Naive thymus-derived CD4-positive, alpha-beta T cell (primary cell): ENCODE results near the gene SPOCD1. TPM values are rescaled to one million over a fixed set of nuclear protein-coding genes. Genes with fewer than 3 reads are reported as not detected.

ENCODE experiments used
- ATAC-seq: fragments of 150-1000 bp; cut with Tn5 transposase; 2 replicates; pipeline ENCODE4 v1.10.0; 2021; ENCODE audit warnings: mild to moderate bottlenecking, moderate library complexity
- CTCF ChIA-PET: fragments of 350-600 bp; sonication (Branson Sonifier 250); formaldehyde crosslinking; loops from one replicate; lab custom pipeline; 2021; ENCODE audit warnings: antibody characterized with exemption; lab: Charles Lee
- POLR2A ChIA-PET: fragments of 350-600 bp; sonication (Branson Sonifier 250); formaldehyde crosslinking; loops from one replicate; lab custom pipeline; 2021; ENCODE audit warnings: antibody characterized with exemption, inconsistent platforms; lab: Charles Lee
- DNase-seq, 9 donors: peaks; one replicate each; pipeline versions ENCODE4 v3.0.0 to v3.0.0-alpha.2; 2020 to 2022; ENCODE audit warnings: mixed read lengths in 1 of 9
- H3K27ac ChIP-seq: one replicate; pipeline ENCODE4 v1.7.0; 2013; ENCODE audit warnings: mild to moderate bottlenecking, low read depth, low read length, moderate library complexity
- H3K27me3 ChIP-seq, 2 donors: one replicate each; pipeline ENCODE4 v1.7.0; 2013; ENCODE audit warnings: low read length in 2 of 2, mild to moderate bottlenecking in 2 of 2, moderate library complexity in 2 of 2; ENCODE audit not compliant: control insufficient read depth in 2 of 2, insufficient read depth in 2 of 2
- H3K36me3 ChIP-seq, 3 experiments: 1 replicate in 2 of 3; 2 replicates in 1 of 3; pipeline ENCODE4 v1.7.0; 2013; ENCODE audit warnings: low read length in 3 of 3, mild to moderate bottlenecking in 3 of 3, moderate library complexity in 1 of 3; ENCODE audit not compliant: insufficient read depth in 3 of 3, control insufficient read depth in 2 of 3
- H3K4me1 ChIP-seq, 2 donors: one replicate each; pipeline ENCODE4 v1.7.0; 2013; ENCODE audit warnings: low read length in 2 of 2, mild to moderate bottlenecking in 2 of 2, moderate library complexity in 1 of 2; ENCODE audit not compliant: control insufficient read depth in 2 of 2, insufficient read depth in 2 of 2
- H3K4me3 ChIP-seq: 2 replicates; pipeline ENCODE4 v1.7.0; 2013; ENCODE audit warnings: mild to moderate bottlenecking, low read length
- H3K9me3 ChIP-seq, 3 experiments: 1 replicate in 2 of 3; 2 replicates in 1 of 3; pipeline ENCODE4 v1.7.0; 2013; ENCODE audit warnings: low read length in 3 of 3; ENCODE audit not compliant: control insufficient read depth in 2 of 3
- H3K27ac Mint-ChIP-seq, 9 donors: one replicate each; pipeline ENCODE4 v1.8.0; 2020 to 2022; ENCODE audit warnings: mixed read lengths in 9 of 9, mild to moderate bottlenecking in 8 of 9, moderate library complexity in 5 of 9, inconsistent platforms in 2 of 9
- H3K27me3 Mint-ChIP-seq, 5 donors: one replicate each; pipeline ENCODE4 v1.8.0; 2021 to 2022; ENCODE audit warnings: mixed read lengths in 5 of 5, mild to moderate bottlenecking in 1 of 5
- H3K36me3 Mint-ChIP-seq, 5 donors: one replicate each; pipeline ENCODE4 v1.8.0; 2020 to 2022; ENCODE audit warnings: mixed read lengths in 5 of 5, mild to moderate bottlenecking in 3 of 5, inconsistent platforms in 1 of 5
- H3K4me1 Mint-ChIP-seq, 7 donors: one replicate each; pipeline ENCODE4 v1.8.0; 2020 to 2022; ENCODE audit warnings: mixed read lengths in 7 of 7, mild to moderate bottlenecking in 3 of 7, inconsistent platforms in 1 of 7
- H3K4me3 Mint-ChIP-seq, 10 donors: one replicate each; pipeline ENCODE4 v1.8.0; 2020 to 2022; ENCODE audit warnings: mild to moderate bottlenecking in 10 of 10, mixed read lengths in 10 of 10, moderate library complexity in 6 of 10, inconsistent platforms in 2 of 10
- H3K9me3 Mint-ChIP-seq, 11 donors: one replicate each; pipeline ENCODE4 v1.8.0; 2020 to 2022; ENCODE audit warnings: mixed read lengths in 11 of 11, mild to moderate bottlenecking in 4 of 11, inconsistent platforms in 1 of 11, moderate library complexity in 1 of 11
- intact Hi-C, 2 donors: fragments of 100-400 bp; cut with micrococcal nuclease; formaldehyde crosslinking; loops; one replicate each; pipeline ENCODE4 v1.15.1; 2023
- polyA plus RNA-seq, 2 donors: library from polyadenylated mRNA; unstranded; fragments of 300-500 nt; fragmentation: Illumina TruSeq; gene quantifications; one replicate each; pipeline ENCODE4 v1.2.3, GENCODE V29; 2021
- total RNA-seq, 6 experiments: library from RNA in 5 of 6; stranded (reverse) in 5 of 6; gene quantifications; 1 replicate in 5 of 6; 2 replicates in 1 of 6; pipeline ENCODE4 v1.2.3 and lab custom pipeline; 2021 to 2026

SPOCD1 gene
- total RNA-seq (under 1 TPM in 2 of 5 experiments, not detected in 3; 0.21 to 0.38 TPM), polyA plus RNA-seq (not detected), total RNA-seq (lab: John Stamatoyannopoulos, UW) (not detected)

GRCh38 chr1:31815752-31816500 is at the start of gene SPOCD1:
Gene SPOCD1 (minus strand): TSS chr1:31816022. CDS start chr1:31815333, 689 bp downstream.
- Mint-ChIP-seq H3K27me3 (no peaks in the 10 kb centered on the region), H3K27ac (peak within 1 kb of the TSS; percentile 33 to 81 (median 48)), H3K4me3 (peak within 1 kb of the TSS in 2 of 10 donors; percentile 18 to 41), H3K9me3 (no peaks in the 10 kb centered on the region), H3K4me1 (peaks cover 6 to 24% (median 13%) of the 10 kb centered on the region in 7 donors), H3K36me3 (no peaks in the 10 kb centered on the region)
- ATAC-seq = peak; percentile 98
- no peaks in the 10 kb centered on the region for H3K36me3 ChIP-seq
- H3K4me1 ChIP-seq = peaks cover 0 to 7% of the 10 kb centered on the region in 2 donors
- H3K27ac ChIP-seq = no peak within 1 kb of the TSS
- H3K9me3 ChIP-seq = no peaks in the 10 kb centered on the region
- no peaks in the 10 kb centered on the region for H3K27me3 ChIP-seq
- CTCF ChIA-PET = interaction anchor here (0.5 to 3.7 kb wide), 11 partner anchors 16 to 644 kb away, joined by 3 to 33 read pairs (median 3); no protein-coding TSS in a partner anchor
- DNase-seq = peak; percentile 71 to 86 (median 78)
- intact Hi-C loops = loop anchor here (1.0 to 10.0 kb wide), 8 partner anchors 32 to 249 kb away; no protein-coding TSS in a partner anchor
- no peak within 1 kb of the TSS for H3K4me3 ChIP-seq
- POLR2A ChIA-PET = interaction anchor here (0.7 to 2.7 kb wide), 7 partner anchors 9 to 146 kb away, joined by 3 to 12 read pairs (median 4); partner anchors contain the start of gene PTP4A2

- CTCF ChIA-PET = no interaction called here
- no peaks in the 10 kb centered on the region for H3K9me3 Mint-ChIP-seq
These were observed 46.2 kb upstream of the SPOCD1 start for GRCh38 chr1:31862071-31862470.

GRCh38 chr1:31861346-31861745 is 45.5 kb upstream of the SPOCD1 start:
- Mint-ChIP-seq H3K9me3 (no peaks in the 10 kb centered on the region), H3K27me3 (no peaks in the 10 kb centered on the region), H3K27ac (no peak overlapping the region), H3K36me3 (peaks cover 0 to 3% (median 0%) of the 10 kb centered on the region in 5 donors), H3K4me1 (peaks cover 0 to 14% (median 1%) of the 10 kb centered on the region in 7 donors), H3K4me3 (no peak overlapping the region)
- intact Hi-C loops = no loop called here
- ChIA-PET POLR2A (interaction anchor here (0.9 kb wide), 1 partner anchor 53 kb away, joined by 3 read pairs; no protein-coding TSS in a partner anchor), CTCF (interaction anchor here (0.8 kb wide), 1 partner anchor 40 kb away, joined by 3 read pairs; no protein-coding TSS in a partner anchor)
- no peaks in the 10 kb centered on the region for H3K9me3 ChIP-seq
- no peak overlapping the region for H3K27ac ChIP-seq
- H3K27me3 ChIP-seq = no peaks in the 10 kb centered on the region
- ATAC-seq = no peak
- H3K4me1 ChIP-seq = peaks cover 0 to 4% of the 10 kb centered on the region in 2 donors
- no peaks in the 10 kb centered on the region for H3K36me3 ChIP-seq
- no peak overlapping the region for H3K4me3 ChIP-seq
- no peak for DNase-seq

More at GRCh38 chr1:31862071-31862470, 46.2 kb upstream of the SPOCD1 start:
- Mint-ChIP-seq H3K4me1 (peaks cover 0 to 20% (median 6%) of the 10 kb centered on the region in 7 donors), H3K27me3 (no peaks in the 10 kb centered on the region), H3K4me3 (no peak overlapping the region), H3K36me3 (peaks cover 0 to 3% (median 0%) of the 10 kb centered on the region in 5 donors), H3K27ac (no peak overlapping the region)
- POLR2A ChIA-PET = no interaction called here
- Histone ChIP-seq H3K9me3 (no peaks in the 10 kb centered on the region), H3K27me3 (no peaks in the 10 kb centered on the region), H3K36me3 (no peaks in the 10 kb centered on the region), H3K4me1 (peaks cover 0 to 4% of the 10 kb centered on the region in 2 donors), H3K4me3 (no peak overlapping the region), H3K27ac (no peak overlapping the region)
- no peak for ATAC-seq
- no peak for DNase-seq
- intact Hi-C loops = no loop called here

DNA sequence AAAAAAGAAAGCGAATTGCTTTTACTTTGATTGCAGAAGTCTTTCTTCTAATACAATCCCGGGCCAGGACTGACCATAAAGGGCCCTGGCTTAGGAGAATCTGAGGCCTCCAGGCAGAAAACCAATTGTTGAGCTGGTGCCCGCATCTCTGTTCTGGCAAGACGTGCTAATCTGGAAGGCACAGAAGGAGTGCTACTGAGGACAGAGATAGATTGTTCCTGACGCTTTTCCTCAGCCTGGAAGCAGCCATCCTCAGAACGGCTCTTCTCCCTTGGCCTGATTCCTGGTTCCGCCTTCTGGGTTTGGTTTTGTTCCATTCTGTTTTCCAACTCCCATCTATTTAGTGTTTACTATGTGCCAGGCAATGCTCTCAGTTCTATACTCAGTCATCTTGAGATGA is 44.8 kb upstream of the SPOCD1 start:
- Histone ChIP-seq H3K4me1 (peaks cover 0 to 4% of the 10 kb centered on the region in 2 donors), H3K9me3 (no peaks in the 10 kb centered on the region), H3K4me3 (no peak overlapping the region), H3K36me3 (no peaks in the 10 kb centered on the region), H3K27me3 (no peaks in the 10 kb centered on the region), H3K27ac (no peak overlapping the region)
- DNase-seq = no peak
- Mint-ChIP-seq H3K27ac (no peak overlapping the region), H3K4me3 (no peak overlapping the region), H3K27me3 (no peaks in the 10 kb centered on the region), H3K9me3 (no peaks in the 10 kb centered on the region), H3K4me1 (peaks cover 0 to 12% (median 0%) of the 10 kb centered on the region in 7 donors), H3K36me3 (peaks cover 0 to 3% (median 0%) of the 10 kb centered on the region in 5 donors)
- ATAC-seq = no peak
- CTCF ChIA-PET = interaction anchor here (0.7 kb wide), 1 partner anchor 83 kb away, joined by 3 read pairs; no protein-coding TSS in a partner anchor
- intact Hi-C loops = no loop called here
- POLR2A ChIA-PET = interaction anchor here (0.9 to 1.2 kb wide), 3 partner anchors 25 to 54 kb away, joined by 3 to 4 read pairs (median 3); no protein-coding TSS in a partner anchor

DNA sequence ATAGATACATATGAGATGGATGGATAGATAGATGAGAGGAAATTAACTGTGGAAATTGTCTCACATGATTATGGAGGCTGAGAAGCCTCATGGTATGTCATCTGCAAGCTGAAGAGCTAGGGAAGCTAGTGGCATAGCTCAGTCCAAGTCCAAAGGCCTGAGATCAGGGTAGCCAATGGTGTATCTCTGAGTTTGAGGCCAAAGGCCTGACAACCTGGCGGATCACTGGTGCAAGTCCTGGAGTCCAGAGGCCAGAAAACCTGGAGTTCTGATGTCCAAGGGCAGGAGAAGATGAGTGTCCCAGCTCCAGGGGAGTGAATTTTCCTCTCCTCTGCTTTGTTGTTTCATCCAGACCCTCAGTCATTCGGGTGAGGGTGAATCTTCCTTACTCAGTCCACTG is 43.9 kb upstream of the SPOCD1 start:
- Mint-ChIP-seq H3K36me3 (peaks cover 0 to 3% (median 0%) of the 10 kb centered on the region in 5 donors), H3K4me1 (peaks cover 0 to 12% (median 0%) of the 10 kb centered on the region in 7 donors), H3K9me3 (no peaks in the 10 kb centered on the region), H3K4me3 (no peak overlapping the region), H3K27ac (no peak overlapping the region), H3K27me3 (no peaks in the 10 kb centered on the region)
- ATAC-seq = no peak
- CTCF ChIA-PET = no interaction called here
- POLR2A ChIA-PET = interaction anchor here (1.2 kb wide), 2 partner anchors 24 to 30 kb away, joined by 3 to 4 read pairs; no protein-coding TSS in a partner anchor
- Histone ChIP-seq H3K4me1 (peaks cover 0 to 4% of the 10 kb centered on the region in 2 donors), H3K36me3 (no peaks in the 10 kb centered on the region), H3K27ac (no peak overlapping the region), H3K9me3 (no peaks in the 10 kb centered on the region), H3K4me3 (no peak overlapping the region), H3K27me3 (no peaks in the 10 kb centered on the region)
- intact Hi-C loops = no loop called here
- DNase-seq = no peak

DNA sequence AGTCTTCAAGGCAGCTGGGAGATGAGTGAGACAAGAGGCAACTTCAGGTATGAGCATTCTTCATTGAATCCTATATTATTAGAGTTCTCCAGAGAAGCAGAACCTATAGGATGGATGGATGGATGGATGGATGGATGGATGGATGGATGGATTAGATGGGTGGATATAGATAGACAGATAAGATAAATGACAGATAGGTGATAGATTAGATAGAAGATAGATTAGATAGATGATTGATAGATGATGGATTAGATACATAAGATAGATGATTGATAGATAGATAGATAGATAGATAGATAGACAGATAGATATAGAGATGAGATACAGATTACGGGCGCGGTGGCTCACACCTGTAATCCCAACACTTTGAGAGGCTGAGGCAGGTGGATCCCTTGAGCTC is 43.2 kb upstream of the SPOCD1 start:
- Mint-ChIP-seq H3K36me3 (peaks cover 0 to 3% (median 0%) of the 10 kb centered on the region in 5 donors), H3K4me3 (peak overlapping the region in 1 of 10 donors; percentile 14), H3K9me3 (no peaks in the 10 kb centered on the region), H3K4me1 (peaks cover 0 to 9% (median 0%) of the 10 kb centered on the region in 7 donors), H3K27ac (no peak overlapping the region), H3K27me3 (no peaks in the 10 kb centered on the region)
- ChIA-PET CTCF (no interaction called here), POLR2A (interaction anchor here (0.8 kb wide), 1 partner anchor 13 kb away, joined by 4 read pairs; no protein-coding TSS in a partner anchor)
- Histone ChIP-seq H3K36me3 (no peaks in the 10 kb centered on the region), H3K27ac (no peak overlapping the region), H3K4me3 (no peak overlapping the region), H3K27me3 (no peaks in the 10 kb centered on the region), H3K9me3 (no peaks in the 10 kb centered on the region), H3K4me1 (peaks cover 0 to 4% of the 10 kb centered on the region in 2 donors)
- DNase-seq (no peak), ATAC-seq (no peak)
- intact Hi-C loops = no loop called here
